Neural cell (in vitro differentiated cells): ENCODE data around the gene MUS81.

Source experiments
- EP300 ChIP-seq: fragments of 450-650 bp; conservative IDR thresholded peaks from 2 replicates; pipeline ENCODE4 v1.6.1; 2014; ENCODE audit warnings: antibody characterized with exemption, mild to moderate bottlenecking, moderate library complexity; ENCODE audit not compliant: poor library complexity, severe bottlenecking
- EZH2 ChIP-seq: fragments of 200-600, 300-800 bp; shearing (Covaris generic), sonication (generic); IDR thresholded peaks from 2 replicates; pipeline ENCODE4 v1.6.1; 2014; ENCODE audit warnings: antibody characterized with exemption, low read length, borderline replicate concordance, mild to moderate bottlenecking; ENCODE audit not compliant: insufficient read depth, poor library complexity, severe bottlenecking
- MXI1 ChIP-seq: fragments of 450-650 bp; conservative IDR thresholded peaks from 2 replicates; pipeline ENCODE4 v1.6.1; 2014; ENCODE audit warnings: antibody characterized with exemption, mild to moderate bottlenecking; ENCODE audit not compliant: poor library complexity, severe bottlenecking
- POLR2AphosphoS5 ChIP-seq: IDR thresholded peaks from 2 replicates; pipeline ENCODE4 v1.6.1; 2012
- RAD21 ChIP-seq: fragments of 450-650 bp; conservative IDR thresholded peaks from 2 replicates; pipeline ENCODE4 v1.6.1; 2014; ENCODE audit warnings: antibody characterized with exemption, mild to moderate bottlenecking, moderate library complexity
- SMC3 ChIP-seq: fragments of 450-650 bp; conservative IDR thresholded peaks from 2 replicates; pipeline ENCODE4 v1.6.1; 2014; ENCODE audit warnings: antibody characterized with exemption, mild to moderate bottlenecking, moderate library complexity; ENCODE audit not compliant: poor library complexity
- TAF1 ChIP-seq: IDR thresholded peaks from 2 replicates; pipeline ENCODE4 v1.6.1; 2012; ENCODE audit warnings: low read depth
- TF ChIP-seq, protein P1 (sequence below): fragments of 450-650 bp; IDR thresholded peaks from 2 replicates; pipeline ENCODE4 v1.5.1; 2014; ENCODE audit warnings: antibody characterized with exemption, mild to moderate bottlenecking, moderate library complexity; ENCODE audit not compliant: poor library complexity, severe bottlenecking
- TF ChIP-seq, protein P2 (sequence below): IDR thresholded peaks from 2 replicates; pipeline ENCODE4 v1.6.1; 2012; ENCODE audit warnings: borderline replicate concordance

DNA sequence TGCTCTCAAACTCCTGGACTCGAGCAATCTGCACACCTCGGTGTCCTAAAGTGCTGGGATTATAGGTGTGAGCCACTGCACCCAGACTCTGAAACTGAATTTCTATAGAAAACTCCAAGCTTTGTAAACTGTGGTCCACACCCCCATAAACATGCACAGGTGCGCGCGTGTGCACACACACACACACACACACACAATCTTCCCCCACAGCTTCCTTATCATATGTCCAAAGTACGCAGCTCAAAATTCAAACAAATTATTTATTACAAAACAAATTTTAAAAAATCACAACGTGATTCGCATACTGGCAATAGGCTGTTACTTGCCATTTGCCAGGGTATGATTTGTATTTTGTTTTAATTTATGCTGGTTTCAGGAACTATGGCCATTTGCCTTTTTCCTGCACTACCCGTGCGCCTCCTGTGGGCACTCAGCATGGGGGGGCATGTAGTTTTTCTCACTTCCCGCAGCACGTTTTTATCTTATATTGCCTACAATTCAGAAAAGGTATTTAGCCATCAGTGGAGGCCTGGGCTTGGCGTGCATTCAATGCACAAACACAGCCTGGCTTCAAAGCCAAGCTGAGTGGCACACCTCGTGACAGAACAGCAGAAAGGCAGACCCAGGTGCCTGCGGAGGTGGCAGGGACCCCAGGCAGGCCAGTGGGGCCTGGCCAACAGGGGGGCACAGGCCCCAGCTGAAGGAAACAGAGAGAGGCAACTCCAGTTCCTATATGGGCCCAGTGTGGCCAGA, 37.3 kb upstream of the MUS81 start:
- TF ChIP-seq, protein P1, sequence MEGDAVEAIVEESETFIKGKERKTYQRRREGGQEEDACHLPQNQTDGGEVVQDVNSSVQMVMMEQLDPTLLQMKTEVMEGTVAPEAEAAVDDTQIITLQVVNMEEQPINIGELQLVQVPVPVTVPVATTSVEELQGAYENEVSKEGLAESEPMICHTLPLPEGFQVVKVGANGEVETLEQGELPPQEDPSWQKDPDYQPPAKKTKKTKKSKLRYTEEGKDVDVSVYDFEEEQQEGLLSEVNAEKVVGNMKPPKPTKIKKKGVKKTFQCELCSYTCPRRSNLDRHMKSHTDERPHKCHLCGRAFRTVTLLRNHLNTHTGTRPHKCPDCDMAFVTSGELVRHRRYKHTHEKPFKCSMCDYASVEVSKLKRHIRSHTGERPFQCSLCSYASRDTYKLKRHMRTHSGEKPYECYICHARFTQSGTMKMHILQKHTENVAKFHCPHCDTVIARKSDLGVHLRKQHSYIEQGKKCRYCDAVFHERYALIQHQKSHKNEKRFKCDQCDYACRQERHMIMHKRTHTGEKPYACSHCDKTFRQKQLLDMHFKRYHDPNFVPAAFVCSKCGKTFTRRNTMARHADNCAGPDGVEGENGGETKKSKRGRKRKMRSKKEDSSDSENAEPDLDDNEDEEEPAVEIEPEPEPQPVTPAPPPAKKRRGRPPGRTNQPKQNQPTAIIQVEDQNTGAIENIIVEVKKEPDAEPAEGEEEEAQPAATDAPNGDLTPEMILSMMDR = no peak
- TF ChIP-seq EZH2 (no peak), RAD21 (no peak), SMC3 (no peak), POLR2AphosphoS5 (no peak), EP300 (no peak), TAF1 (no peak), MXI1 (no peak)
- TF ChIP-seq, protein P2, sequence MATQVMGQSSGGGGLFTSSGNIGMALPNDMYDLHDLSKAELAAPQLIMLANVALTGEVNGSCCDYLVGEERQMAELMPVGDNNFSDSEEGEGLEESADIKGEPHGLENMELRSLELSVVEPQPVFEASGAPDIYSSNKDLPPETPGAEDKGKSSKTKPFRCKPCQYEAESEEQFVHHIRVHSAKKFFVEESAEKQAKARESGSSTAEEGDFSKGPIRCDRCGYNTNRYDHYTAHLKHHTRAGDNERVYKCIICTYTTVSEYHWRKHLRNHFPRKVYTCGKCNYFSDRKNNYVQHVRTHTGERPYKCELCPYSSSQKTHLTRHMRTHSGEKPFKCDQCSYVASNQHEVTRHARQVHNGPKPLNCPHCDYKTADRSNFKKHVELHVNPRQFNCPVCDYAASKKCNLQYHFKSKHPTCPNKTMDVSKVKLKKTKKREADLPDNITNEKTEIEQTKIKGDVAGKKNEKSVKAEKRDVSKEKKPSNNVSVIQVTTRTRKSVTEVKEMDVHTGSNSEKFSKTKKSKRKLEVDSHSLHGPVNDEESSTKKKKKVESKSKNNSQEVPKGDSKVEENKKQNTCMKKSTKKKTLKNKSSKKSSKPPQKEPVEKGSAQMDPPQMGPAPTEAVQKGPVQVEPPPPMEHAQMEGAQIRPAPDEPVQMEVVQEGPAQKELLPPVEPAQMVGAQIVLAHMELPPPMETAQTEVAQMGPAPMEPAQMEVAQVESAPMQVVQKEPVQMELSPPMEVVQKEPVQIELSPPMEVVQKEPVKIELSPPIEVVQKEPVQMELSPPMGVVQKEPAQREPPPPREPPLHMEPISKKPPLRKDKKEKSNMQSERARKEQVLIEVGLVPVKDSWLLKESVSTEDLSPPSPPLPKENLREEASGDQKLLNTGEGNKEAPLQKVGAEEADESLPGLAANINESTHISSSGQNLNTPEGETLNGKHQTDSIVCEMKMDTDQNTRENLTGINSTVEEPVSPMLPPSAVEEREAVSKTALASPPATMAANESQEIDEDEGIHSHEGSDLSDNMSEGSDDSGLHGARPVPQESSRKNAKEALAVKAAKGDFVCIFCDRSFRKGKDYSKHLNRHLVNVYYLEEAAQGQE = no peak
